ENCODE data around the gene CFAP92. TPM values are rescaled to one million over a fixed set of nuclear protein-coding genes. Genes with fewer than 3 reads are reported as not detected.

The CFAP92 gene
- total RNA-seq, 1 experiment from 2014 or later, result 0.92 TPM

DNA sequence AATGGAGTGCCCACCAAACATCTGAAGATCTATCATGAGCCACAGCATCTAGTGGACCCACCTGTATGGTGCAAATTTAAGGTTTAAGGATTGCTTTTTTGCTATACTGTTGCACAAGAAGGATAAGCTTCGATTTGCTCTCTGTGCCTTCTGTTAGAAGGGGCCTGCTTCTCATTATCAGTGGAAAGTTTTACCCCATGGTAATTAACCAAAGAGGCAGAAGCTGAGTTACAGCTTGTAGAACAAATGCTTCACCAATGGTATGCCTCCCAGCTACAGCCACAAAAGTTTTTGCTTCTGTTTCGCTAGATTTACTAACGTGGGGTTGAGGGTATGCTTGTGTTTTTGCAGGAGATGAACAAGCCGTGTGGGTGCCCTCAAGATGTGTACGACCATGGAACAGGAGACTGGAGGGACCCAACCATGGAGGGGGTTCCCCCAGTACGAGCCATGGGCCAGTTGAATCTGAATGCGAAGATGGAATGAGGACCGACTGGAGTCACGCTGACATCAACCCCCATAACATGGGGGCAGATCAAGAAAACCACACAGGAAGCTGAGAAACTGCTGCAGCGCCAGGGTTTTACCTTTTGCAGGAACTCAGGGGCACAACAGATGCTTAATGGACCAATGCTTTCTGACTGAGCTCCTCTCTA, 70.9 kb downstream of the CFAP92 start:
- Histone ChIP-seq H3K23me2 (ENCODE audit: insufficient read length, low read depth, low read length, poor library complexity, severe bottlenecking) (no peaks in the 10 kb centered on the region), H3K14ac (ENCODE audit: insufficient read depth, low read length) (no peak overlapping the region), H3K4ac (ENCODE audit: low read depth, low read length) (no peak overlapping the region), H2BK20ac (ENCODE audit: low read depth, low read length, poor library complexity, severe bottlenecking) (no peak overlapping the region), H3K23ac (ENCODE audit: insufficient read length, low read depth, low read length) (no peak overlapping the region), H3K4me2 (ENCODE audit: insufficient read depth, insufficient read length, low read length) (no peak overlapping the region), H2BK120ac (ENCODE audit: low read depth, low read length, poor library complexity, severe bottlenecking) (no peak overlapping the region), H4K5ac (ENCODE audit: insufficient read length, low read depth, low read length) (no peak overlapping the region), H3T11ph (ENCODE audit: low read length) (no peak overlapping the region), H2BK12ac (ENCODE audit: insufficient read length, low read depth, low read length) (no peak overlapping the region), H3K27ac (ENCODE audit: insufficient read length, low read depth, low read length) (no peak overlapping the region), H3K79me2 (ENCODE audit: insufficient read depth, low read length) (no peaks in the 10 kb centered on the region), H3K18ac (ENCODE audit: insufficient read length, low read depth, low read length) (no peak overlapping the region), H3K9ac (ENCODE audit: extremely low read depth, insufficient read length, low read length) (no peak overlapping the region), H4K20me1 (ENCODE audit: control insufficient read depth, insufficient read depth, insufficient read length) (no peaks in the 10 kb centered on the region), H4K91ac (ENCODE audit: insufficient read length, low read depth, low read length) (no peak overlapping the region), H4K8ac (replicated peaks; ENCODE audit: insufficient read length, low read depth, low read length) (no peak overlapping the region), H3K79me1 (ENCODE audit: insufficient read depth, low read depth, low read length, poor library complexity, severe bottlenecking) (no peaks in the 10 kb centered on the region), H3K4me1 (ENCODE audit: insufficient read depth, low read length) (no peaks in the 10 kb centered on the region), H2BK15ac (ENCODE audit: low read depth, low read length) (no peak overlapping the region), H3K56ac (ENCODE audit: insufficient read length, low read depth, low read length) (no peak overlapping the region), H3K27me3 (ENCODE audit: insufficient read depth, low read length) (no peaks in the 10 kb centered on the region), H3K9me3 (ENCODE audit: control insufficient read depth, low read depth, low read length) (peaks cover 56% of the 10 kb centered on the region), H2BK5ac (ENCODE audit: insufficient read length, low read length) (no peak overlapping the region), H2AFZ (ENCODE audit: low read length) (no peak overlapping the region), H2AK5ac (ENCODE audit: insufficient read length, low read length) (no peak overlapping the region)
- DNase-seq, result peak; percentile 5
- TF ChIP-seq, protein P1, sequence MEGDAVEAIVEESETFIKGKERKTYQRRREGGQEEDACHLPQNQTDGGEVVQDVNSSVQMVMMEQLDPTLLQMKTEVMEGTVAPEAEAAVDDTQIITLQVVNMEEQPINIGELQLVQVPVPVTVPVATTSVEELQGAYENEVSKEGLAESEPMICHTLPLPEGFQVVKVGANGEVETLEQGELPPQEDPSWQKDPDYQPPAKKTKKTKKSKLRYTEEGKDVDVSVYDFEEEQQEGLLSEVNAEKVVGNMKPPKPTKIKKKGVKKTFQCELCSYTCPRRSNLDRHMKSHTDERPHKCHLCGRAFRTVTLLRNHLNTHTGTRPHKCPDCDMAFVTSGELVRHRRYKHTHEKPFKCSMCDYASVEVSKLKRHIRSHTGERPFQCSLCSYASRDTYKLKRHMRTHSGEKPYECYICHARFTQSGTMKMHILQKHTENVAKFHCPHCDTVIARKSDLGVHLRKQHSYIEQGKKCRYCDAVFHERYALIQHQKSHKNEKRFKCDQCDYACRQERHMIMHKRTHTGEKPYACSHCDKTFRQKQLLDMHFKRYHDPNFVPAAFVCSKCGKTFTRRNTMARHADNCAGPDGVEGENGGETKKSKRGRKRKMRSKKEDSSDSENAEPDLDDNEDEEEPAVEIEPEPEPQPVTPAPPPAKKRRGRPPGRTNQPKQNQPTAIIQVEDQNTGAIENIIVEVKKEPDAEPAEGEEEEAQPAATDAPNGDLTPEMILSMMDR (conservative IDR thresholded peaks at IDR 0.05), result no peak
- Mint-ChIP-seq H3K36me3 (ENCODE audit: insufficient read depth in 1 of 3, low read depth in 3 of 3) (peaks cover 45 to 72% (median 57%) of the 10 kb centered on the region in 3 experiments), H3K4me3 (no peak overlapping the region), H3K9me3 (peaks cover 84 to 92% of the 10 kb centered on the region in 2 experiments), H3K27ac (no peak overlapping the region), H3K27me3 (ENCODE audit: low read depth) (peaks cover 65% of the 10 kb centered on the region), H3K4me1 (no peaks in the 10 kb centered on the region)
- no CpG with 5 or more reads among the region's 10 CpGs for WGBS (ENCODE audit: extremely low coverage, insufficient read length, low lambda C conversion rate)
